Effector memory CD8-positive, alpha-beta T cell (primary cell): Measurements from ENCODE around the gene SYNGR1.

Experiments
- ATAC-seq: fragments of 150-1000 bp; cut with Tn5 transposase; replicated peaks from 2 replicates; pipeline ENCODE4 v1.10.0; 2021; ENCODE audit warnings: mild to moderate bottlenecking, moderate library complexity
- DNase-seq, 3 experiments: peaks; one replicate each; pipeline ENCODE4 v3.0.0; 2021
- H3K27ac Mint-ChIP-seq, 2 donors: one replicate each; pipeline ENCODE4 v1.8.0; 2022; ENCODE audit warnings: mild to moderate bottlenecking in 2 of 2, mixed read lengths in 2 of 2, moderate library complexity in 2 of 2
- H3K27me3 Mint-ChIP-seq, 2 donors: one replicate each; pipeline ENCODE4 v1.8.0; 2022; ENCODE audit warnings: mixed read lengths in 2 of 2
- H3K36me3 Mint-ChIP-seq: one replicate; pipeline ENCODE4 v1.8.0; 2022; ENCODE audit warnings: mild to moderate bottlenecking, moderate library complexity, mixed read lengths; ENCODE audit not compliant: insufficient read depth
- H3K4me1 Mint-ChIP-seq, 2 donors: one replicate each; pipeline ENCODE4 v1.8.0; 2022; ENCODE audit warnings: low read depth in 2 of 2, mixed read lengths in 2 of 2
- H3K4me3 Mint-ChIP-seq, 2 donors: one replicate each; pipeline ENCODE4 v1.8.0; 2022; ENCODE audit warnings: mild to moderate bottlenecking in 2 of 2, mixed read lengths in 2 of 2, moderate library complexity in 2 of 2
- H3K9me3 Mint-ChIP-seq, 2 donors: one replicate each; pipeline ENCODE4 v1.8.0; 2022; ENCODE audit warnings: mixed read lengths in 2 of 2

SYNGR1 gene

GRCh38 chr22:39361496-39361895 lies 11.7 kb downstream of the SYNGR1 start:
- H3K4me1 Mint-ChIP-seq = peaks cover 0 to under 1% of the 10 kb centered on the region in 2 donors
- no peak overlapping the region for H3K27ac Mint-ChIP-seq
- no peaks in the 10 kb centered on the region for H3K9me3 Mint-ChIP-seq
- H3K4me3 Mint-ChIP-seq = no peak overlapping the region
- ATAC-seq (no peak), DNase-seq (no peak)
- H3K36me3 Mint-ChIP-seq = no peaks in the 10 kb centered on the region
- peaks cover 8 to 12% of the 10 kb centered on the region in 2 donors for H3K27me3 Mint-ChIP-seq

GRCh38 chr22:39362271-39362670 lies 12.5 kb downstream of the SYNGR1 start:
- H3K27ac Mint-ChIP-seq = no peak overlapping the region
- H3K4me3 Mint-ChIP-seq = no peak overlapping the region
- no peak for ATAC-seq
- peaks cover 8 to 9% of the 10 kb centered on the region in 2 donors for H3K27me3 Mint-ChIP-seq
- peaks cover 0 to 3% of the 10 kb centered on the region in 2 donors for H3K4me1 Mint-ChIP-seq
- H3K36me3 Mint-ChIP-seq = no peaks in the 10 kb centered on the region
- H3K9me3 Mint-ChIP-seq = no peaks in the 10 kb centered on the region
- DNase-seq = no peak

GRCh38 chr22:39362932-39363331 lies 13.1 kb downstream of the SYNGR1 start:
- no peaks in the 10 kb centered on the region for H3K36me3 Mint-ChIP-seq
- no peak for ATAC-seq
- H3K4me1 Mint-ChIP-seq = peaks cover 2 to 3% of the 10 kb centered on the region in 2 donors
- no peak overlapping the region for H3K4me3 Mint-ChIP-seq
- no peak for DNase-seq
- peaks cover 8 to 9% of the 10 kb centered on the region in 2 donors for H3K27me3 Mint-ChIP-seq
- no peaks in the 10 kb centered on the region for H3K9me3 Mint-ChIP-seq
- H3K27ac Mint-ChIP-seq = no peak overlapping the region

GRCh38 chr22:39363751-39364515 lies 14.1 kb downstream of the SYNGR1 start:
- Mint-ChIP-seq H3K9me3 (no peaks in the 10 kb centered on the region), H3K27me3 (peaks cover 8 to 9% of the 10 kb centered on the region in 2 donors), H3K4me1 (peaks cover 3% of the 10 kb centered on the region in 2 donors), H3K27ac (peak overlapping the region in 1 of 2 donors; percentile 49), H3K4me3 (no peak overlapping the region), H3K36me3 (no peaks in the 10 kb centered on the region)
- DNase-seq (no peak), ATAC-seq (no peak)

GRCh38 chr22:39364714-39365491 lies 15.1 kb downstream of the SYNGR1 start:
- DNase-seq (no peak), ATAC-seq (no peak)
- H3K4me1 Mint-ChIP-seq = peaks cover 3% of the 10 kb centered on the region in 2 donors
- no peak overlapping the region for H3K27ac Mint-ChIP-seq
- no peak overlapping the region for H3K4me3 Mint-ChIP-seq
- no peaks in the 10 kb centered on the region for H3K9me3 Mint-ChIP-seq
- H3K36me3 Mint-ChIP-seq = no peaks in the 10 kb centered on the region
- peaks cover 8 to 9% of the 10 kb centered on the region in 2 donors for H3K27me3 Mint-ChIP-seq

GRCh38 chr22:39365492-39365780 lies 15.6 kb downstream of the SYNGR1 start:
- no peak overlapping the region for H3K4me3 Mint-ChIP-seq
- H3K4me1 Mint-ChIP-seq = peaks cover 3% of the 10 kb centered on the region in 2 donors
- peaks cover 8 to 9% of the 10 kb centered on the region in 2 donors for H3K27me3 Mint-ChIP-seq
- H3K27ac Mint-ChIP-seq = no peak overlapping the region
- no peak for DNase-seq
- H3K9me3 Mint-ChIP-seq = no peaks in the 10 kb centered on the region
- no peak for ATAC-seq
- no peaks in the 10 kb centered on the region for H3K36me3 Mint-ChIP-seq

- H3K27ac Mint-ChIP-seq = no peak overlapping the region
- no peaks in the 10 kb centered on the region for H3K36me3 Mint-ChIP-seq
- DNase-seq = no peak
- peaks cover 8 to 9% of the 10 kb centered on the region in 2 donors for H3K27me3 Mint-ChIP-seq
- no peak for ATAC-seq
- peaks cover 3% of the 10 kb centered on the region in 2 donors for H3K4me1 Mint-ChIP-seq
- no peak overlapping the region for H3K4me3 Mint-ChIP-seq
- H3K9me3 Mint-ChIP-seq = no peaks in the 10 kb centered on the region
Measured at GRCh38 chr22:39367035-39367434, 17.2 kb downstream of the SYNGR1 start.

GRCh38 chr22:39368461-39368911 lies 18.7 kb downstream of the SYNGR1 start:
- H3K36me3 Mint-ChIP-seq = no peaks in the 10 kb centered on the region
- DNase-seq (no peak), ATAC-seq (no peak)
- H3K4me3 Mint-ChIP-seq = no peak overlapping the region
- H3K27me3 Mint-ChIP-seq = no peaks in the 10 kb centered on the region
- H3K27ac Mint-ChIP-seq = peak overlapping the region in 1 of 2 donors; percentile 39
- peaks cover 0 to 2% of the 10 kb centered on the region in 2 donors for H3K9me3 Mint-ChIP-seq
- peaks cover 3% of the 10 kb centered on the region in 2 donors for H3K4me1 Mint-ChIP-seq

GRCh38 chr22:39369186-39369585 lies 19.4 kb downstream of the SYNGR1 start:
- no peaks in the 10 kb centered on the region for H3K27me3 Mint-ChIP-seq
- H3K4me1 Mint-ChIP-seq = peaks cover 3% of the 10 kb centered on the region in 2 donors
- peak overlapping the region in 1 of 2 donors; percentile 39 for H3K27ac Mint-ChIP-seq
- peaks cover 0 to 2% of the 10 kb centered on the region in 2 donors for H3K9me3 Mint-ChIP-seq
- H3K36me3 Mint-ChIP-seq = no peaks in the 10 kb centered on the region
- ATAC-seq (no peak), DNase-seq (no peak)
- no peak overlapping the region for H3K4me3 Mint-ChIP-seq

GRCh38 chr22:39369586-39369985 lies 19.8 kb downstream of the SYNGR1 start:
- Mint-ChIP-seq H3K9me3 (peaks cover 0 to 2% of the 10 kb centered on the region in 2 donors), H3K4me1 (peaks cover 3% of the 10 kb centered on the region in 2 donors), H3K27ac (peak overlapping the region in 1 of 2 donors; percentile 39), H3K4me3 (no peak overlapping the region), H3K36me3 (no peaks in the 10 kb centered on the region), H3K27me3 (no peaks in the 10 kb centered on the region)
- ATAC-seq = no peak
- no peak for DNase-seq

GRCh38 chr22:39371732-39372131 lies 21.9 kb downstream of the SYNGR1 start:
- Mint-ChIP-seq H3K36me3 (no peaks in the 10 kb centered on the region), H3K27me3 (peaks cover 14 to 15% of the 10 kb centered on the region in 2 donors), H3K4me1 (peaks cover under 1 to 3% of the 10 kb centered on the region in 2 donors), H3K4me3 (no peak overlapping the region), H3K27ac (no peak overlapping the region), H3K9me3 (peaks cover 0 to 2% of the 10 kb centered on the region in 2 donors)
- DNase-seq (no peak), ATAC-seq (no peak)

GRCh38 chr22:39374191-39374590 lies 24.4 kb downstream of the SYNGR1 start:
- Mint-ChIP-seq H3K27me3 (peaks cover 15 to 31% of the 10 kb centered on the region in 2 donors), H3K4me3 (no peak overlapping the region), H3K36me3 (no peaks in the 10 kb centered on the region), H3K27ac (no peak overlapping the region), H3K4me1 (no peaks in the 10 kb centered on the region), H3K9me3 (peaks cover 0 to 2% of the 10 kb centered on the region in 2 donors)
- ATAC-seq (no peak), DNase-seq (no peak)

- Mint-ChIP-seq H3K36me3 (no peaks in the 10 kb centered on the region), H3K9me3 (peaks cover 0 to 2% of the 10 kb centered on the region in 2 donors), H3K27me3 (peaks cover 15 to 31% of the 10 kb centered on the region in 2 donors), H3K4me3 (no peak overlapping the region), H3K4me1 (no peaks in the 10 kb centered on the region), H3K27ac (no peak overlapping the region)
- ATAC-seq (no peak), DNase-seq (no peak)
Measured at GRCh38 chr22:39374801-39375200, 25.0 kb downstream of the SYNGR1 start.

GRCh38 chr22:39375646-39376045 lies 25.9 kb downstream of the SYNGR1 start:
- Mint-ChIP-seq H3K4me1 (no peaks in the 10 kb centered on the region), H3K9me3 (peaks cover 0 to 2% of the 10 kb centered on the region in 2 donors), H3K27me3 (peaks cover 15 to 31% of the 10 kb centered on the region in 2 donors), H3K4me3 (no peak overlapping the region), H3K36me3 (no peaks in the 10 kb centered on the region), H3K27ac (no peak overlapping the region)
- no peak for ATAC-seq
- no peak for DNase-seq
